Smooth muscle cell (in vitro differentiated cells): ENCODE data around the gene MALL. TPM values are rescaled to one million over a fixed set of nuclear protein-coding genes. Genes with fewer than 3 reads are reported as not detected.

Source experiments
- DNase-seq: peaks from one replicate; lab custom pipeline; 2025; ENCODE audit not compliant: unreplicated experiment; lab: John Stamatoyannopoulos, UW
- H2AFZ ChIP-seq: fragments of 200-600 bp; sonication (generic); 2 replicates; pipeline ENCODE4 v1.6.0; 2016; ENCODE audit warnings: antibody characterized with exemption, low read depth, mild to moderate bottlenecking
- H3F3A ChIP-seq: fragments of 200-600 bp; sonication (generic); 2 replicates; pipeline ENCODE4 v1.6.0; 2017; ENCODE audit warnings: antibody characterized with exemption, low read depth
- H3K27ac ChIP-seq: fragments of 200-600 bp; sonication (generic); 2 replicates; pipeline ENCODE4 v1.5.1; 2016; ENCODE audit warnings: low read depth, mild to moderate bottlenecking
- H3K27me3 ChIP-seq: fragments of 200-600 bp; sonication (generic); 2 replicates; pipeline ENCODE4 v1.6.1; 2016; ENCODE audit warnings: low read depth, mild to moderate bottlenecking
- H3K36me3 ChIP-seq: fragments of 200-600 bp; sonication (generic); 2 replicates; pipeline ENCODE4 v1.5.1; 2016; ENCODE audit warnings: low read depth
- H3K4me1 ChIP-seq: fragments of 200-600 bp; sonication (generic); 2 replicates; pipeline ENCODE4 v1.5.1; 2016; ENCODE audit warnings: low read depth
- H3K4me2 ChIP-seq: fragments of 200-600 bp; sonication (generic); 2 replicates; pipeline ENCODE4 v1.6.0; 2016; ENCODE audit warnings: mild to moderate bottlenecking
- H3K4me3 ChIP-seq: fragments of 200-600 bp; sonication (generic); 2 replicates; pipeline ENCODE4 v1.5.1; 2016; ENCODE audit warnings: mild to moderate bottlenecking
- H3K79me2 ChIP-seq: fragments of 200-600 bp; sonication (generic); 2 replicates; pipeline ENCODE4 v1.6.0; 2016; ENCODE audit warnings: low read depth, mild to moderate bottlenecking
- H3K9ac ChIP-seq: fragments of 200-600 bp; sonication (generic); 2 replicates; pipeline ENCODE4 v1.6.0; 2016; ENCODE audit warnings: low read depth
- H3K9me3 ChIP-seq: fragments of 200-600 bp; sonication (generic); replicated peaks from 2 replicates; pipeline ENCODE4 v1.5.1; 2016; ENCODE audit warnings: low read depth
- H4K20me1 ChIP-seq: fragments of 200-600 bp; sonication (generic); 2 replicates; pipeline ENCODE4 v1.6.0; 2016; ENCODE audit warnings: low read depth
- CTCF ChIP-seq: fragments of 200-600 bp; sonication (generic); IDR thresholded peaks from 2 replicates; pipeline ENCODE4 v1.5.1; 2017; ENCODE audit warnings: borderline replicate concordance, mild to moderate bottlenecking, antibody characterized with exemption; ENCODE audit not compliant: insufficient read depth, poor library complexity, severe bottlenecking
- WGBS: methylation state at CpG from one replicate; pipeline ENCODE4 v1.1.7; 2016; ENCODE audit warnings: low lambda C conversion rate; 5-methylcytosine and 5-hydroxymethylcytosine counted together
- polyA plus RNA-seq: library from polyadenylated mRNA; unstranded; fragments of >200 nt; fragmentation: Nextera tagmentation; extraction: Ambion mirVana; gene quantifications from 2 replicates; pipeline ENCODE4 v1.2.1, GENCODE V29; 2016
- total RNA-seq: library from RNA; depleted of rRNA; stranded (reverse); fragments of >200 nt; gene quantifications from 2 replicates; pipeline ENCODE4 v1.2.3, GENCODE V29; 2014

The MALL gene
- total and polyA plus RNA-seq, 2 experiments from 2014 or later: 3.4 to 4.4 TPM

GRCh38 chr2:110153416-110153815 is 37.8 kb upstream of the MALL start:
- H3K36me3 ChIP-seq: no peaks in the 10 kb centered on the region
- H2AFZ ChIP-seq: no peak overlapping the region
- H3K27ac ChIP-seq: no peak overlapping the region
- no peak for DNase-seq
- H3F3A ChIP-seq: no peaks in the 10 kb centered on the region
- H3K4me1 ChIP-seq: peaks cover 2% of the 10 kb centered on the region
- no peaks in the 10 kb centered on the region for H3K27me3 ChIP-seq
- H4K20me1 ChIP-seq: no peaks in the 10 kb centered on the region
- no peak for TF ChIP-seq CTCF
- WGBS: 71% methylated on average over 2 of the region's 2 CpGs
- no peaks in the 10 kb centered on the region for H3K9me3 ChIP-seq
- H3K4me2 ChIP-seq: no peak overlapping the region
- H3K79me2 ChIP-seq: no peaks in the 10 kb centered on the region
- H3K9ac ChIP-seq: no peak overlapping the region
- H3K4me3 ChIP-seq: no peak overlapping the region

- DNase-seq: no peak
- TF ChIP-seq CTCF: no peak
Measured at GRCh38 chr2:110152943-110153342, 37.3 kb upstream of the MALL start.

GRCh38 chr2:110149330-110150220 is 34.0 kb upstream of the MALL start:
- no peaks in the 10 kb centered on the region for H3K79me2 ChIP-seq
- H3K27me3 ChIP-seq: no peaks in the 10 kb centered on the region
- H3K4me3 ChIP-seq: no peak overlapping the region
- H3K4me1 ChIP-seq: peaks cover 2% of the 10 kb centered on the region
- H4K20me1 ChIP-seq: no peaks in the 10 kb centered on the region
- no peaks in the 10 kb centered on the region for H3K9me3 ChIP-seq
- 47% methylated on average over 6 of the region's 6 CpGs for WGBS
- no peak for DNase-seq
- H2AFZ ChIP-seq: no peak overlapping the region
- peak overlapping the region; percentile 56 for H3K4me2 ChIP-seq
- peak overlapping the region; percentile 65 for H3K27ac ChIP-seq
- H3K36me3 ChIP-seq: no peaks in the 10 kb centered on the region
- no peak overlapping the region for H3K9ac ChIP-seq
- no peaks in the 10 kb centered on the region for H3F3A ChIP-seq
- no peak for TF ChIP-seq CTCF

More at GRCh38 chr2:110152943-110153342, 37.3 kb upstream of the MALL start:
- no peak overlapping the region for H2AFZ ChIP-seq
- no peak overlapping the region for H3K9ac ChIP-seq
- no peak overlapping the region for H3K4me3 ChIP-seq
- H3K9me3 ChIP-seq: no peaks in the 10 kb centered on the region
- no peak overlapping the region for H3K4me2 ChIP-seq
- no peak overlapping the region for H3K27ac ChIP-seq
- peaks cover 2% of the 10 kb centered on the region for H3K4me1 ChIP-seq
- no peaks in the 10 kb centered on the region for H3K36me3 ChIP-seq
- WGBS: 88% methylated on average over 3 of the region's 3 CpGs
- no peaks in the 10 kb centered on the region for H3F3A ChIP-seq
- no peaks in the 10 kb centered on the region for H3K27me3 ChIP-seq
- no peaks in the 10 kb centered on the region for H3K79me2 ChIP-seq
- no peaks in the 10 kb centered on the region for H4K20me1 ChIP-seq
